ENCODE data around the gene EVC2.

Gene EVC2

DNA sequence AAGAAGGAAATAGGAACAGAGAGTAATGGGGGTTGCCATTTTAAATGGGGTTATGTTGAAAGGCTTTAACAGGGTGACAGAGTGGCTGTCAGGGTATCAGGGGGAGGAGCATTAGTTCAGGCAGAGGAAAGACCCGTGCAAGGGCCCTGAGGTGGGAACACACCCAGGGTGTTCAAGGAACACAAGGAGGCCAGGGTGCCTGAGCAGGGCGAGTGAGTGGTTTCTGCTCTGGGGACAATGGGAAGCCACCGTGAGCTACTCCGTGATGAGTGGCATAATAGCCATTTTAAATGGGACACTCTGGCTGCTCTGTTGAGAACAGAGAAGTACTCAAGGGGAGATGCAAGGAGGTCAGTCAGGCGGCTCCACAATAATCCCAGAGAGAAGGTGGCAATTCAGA lies 4.5 kb downstream of the EVC2 start:
- Mint-ChIP-seq H3K9me3 (peaks cover 0 to 12% of the 10 kb centered on the region in 2 donors), H3K27ac (no peak overlapping the region), H3K4me3 (no peak overlapping the region), H3K36me3 (ENCODE audit: insufficient read depth) (no peaks in the 10 kb centered on the region), H3K4me1 (ENCODE audit: low read depth in 2 of 2) (peaks cover 8 to 11% of the 10 kb centered on the region in 2 donors), H3K27me3 (peaks cover 13 to 35% of the 10 kb centered on the region in 2 donors)
- DNase-seq = no peak
- no peak for ATAC-seq (replicated peaks)

DNA sequence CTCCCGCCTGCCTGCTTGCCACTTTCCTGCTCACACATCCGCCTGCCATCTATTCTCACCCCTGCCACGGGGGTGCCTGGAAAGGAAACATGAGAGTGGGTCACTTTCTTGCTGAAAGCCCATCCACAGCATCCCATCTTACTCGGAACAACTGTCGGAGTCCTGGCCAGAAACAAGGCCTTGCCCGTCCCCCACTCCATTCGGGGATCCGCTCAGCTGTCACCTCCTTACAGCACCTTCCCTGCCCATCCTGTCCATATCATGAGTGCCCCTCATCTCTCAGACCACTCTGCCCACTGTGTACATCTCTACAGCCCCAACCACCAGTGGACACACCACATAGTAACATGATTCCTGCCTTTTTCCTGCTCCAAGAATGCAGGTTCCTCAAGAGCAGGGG lies 6.4 kb downstream of the EVC2 start:
- Mint-ChIP-seq H3K27ac (no peak overlapping the region), H3K4me1 (ENCODE audit: low read depth in 2 of 2) (peaks cover 2 to 4% of the 10 kb centered on the region in 2 donors), H3K36me3 (ENCODE audit: insufficient read depth) (no peaks in the 10 kb centered on the region), H3K4me3 (no peak overlapping the region), H3K27me3 (peaks cover 7 to 23% of the 10 kb centered on the region in 2 donors), H3K9me3 (peaks cover 0 to 12% of the 10 kb centered on the region in 2 donors)
- ATAC-seq (replicated peaks) (no peak), DNase-seq (no peak)

GRCh38 chr4:5700459-5700858 lies 7.9 kb downstream of the EVC2 start:
- peaks cover 0 to 12% of the 10 kb centered on the region in 2 donors for H3K9me3 Mint-ChIP-seq
- no peak overlapping the region for H3K4me3 Mint-ChIP-seq
- no peaks in the 10 kb centered on the region for H3K36me3 Mint-ChIP-seq (ENCODE audit: insufficient read depth)
- H3K27ac Mint-ChIP-seq = no peak overlapping the region
- ATAC-seq (replicated peaks) = no peak
- no peaks in the 10 kb centered on the region for H3K4me1 Mint-ChIP-seq (ENCODE audit: low read depth in 2 of 2)
- no peak for DNase-seq
- H3K27me3 Mint-ChIP-seq = peaks cover 0 to 16% of the 10 kb centered on the region in 2 donors

GRCh38 chr4:5696341-5696740 lies 12.0 kb downstream of the EVC2 start:
- Mint-ChIP-seq H3K36me3 (ENCODE audit: insufficient read depth) (no peaks in the 10 kb centered on the region), H3K4me1 (ENCODE audit: low read depth in 2 of 2) (no peaks in the 10 kb centered on the region), H3K27me3 (peaks cover 0 to 3% of the 10 kb centered on the region in 2 donors), H3K27ac (no peak overlapping the region), H3K4me3 (no peak overlapping the region), H3K9me3 (no peaks in the 10 kb centered on the region)
- no peak for DNase-seq
- no peak for ATAC-seq (replicated peaks)

GRCh38 chr4:5693871-5694270 lies 14.5 kb downstream of the EVC2 start:
- H3K36me3 Mint-ChIP-seq (ENCODE audit: insufficient read depth) = no peaks in the 10 kb centered on the region
- ATAC-seq (replicated peaks) (no peak), DNase-seq (no peak)
- no peak overlapping the region for H3K27ac Mint-ChIP-seq
- H3K9me3 Mint-ChIP-seq = no peaks in the 10 kb centered on the region
- no peaks in the 10 kb centered on the region for H3K4me1 Mint-ChIP-seq (ENCODE audit: low read depth in 2 of 2)
- no peaks in the 10 kb centered on the region for H3K27me3 Mint-ChIP-seq
- no peak overlapping the region for H3K4me3 Mint-ChIP-seq

DNA sequence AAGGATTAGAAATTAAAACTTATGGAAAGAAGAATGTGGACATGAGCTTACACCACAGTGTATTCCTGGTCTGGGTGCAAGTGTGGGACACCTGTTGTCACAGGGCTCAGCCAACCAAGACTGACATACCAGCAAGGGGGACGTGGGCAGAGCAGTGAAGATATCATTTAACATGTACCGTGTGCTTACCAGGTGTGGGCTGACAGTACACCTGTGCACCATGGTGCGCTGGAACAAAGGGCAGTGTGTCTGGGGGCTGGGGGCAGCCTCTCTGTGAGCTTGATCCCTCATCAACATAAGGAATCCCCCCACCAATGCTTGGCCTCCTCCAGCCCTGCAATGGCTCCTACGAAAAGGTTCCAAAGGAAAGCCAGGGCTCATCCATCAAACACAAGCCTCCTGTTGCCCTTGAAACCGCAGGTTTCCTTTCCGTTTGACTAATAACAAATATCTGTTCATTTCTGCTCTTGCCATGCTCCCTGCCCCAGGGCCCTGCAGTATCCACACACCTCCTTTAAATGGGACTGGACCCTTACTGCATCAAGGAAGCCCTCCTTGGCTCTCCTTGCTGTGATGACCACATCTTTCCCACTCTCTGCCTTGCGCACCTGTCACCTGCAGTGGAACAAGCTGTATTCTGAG lies 16.7 kb downstream of the EVC2 start:
- Mint-ChIP-seq H3K9me3 (no peaks in the 10 kb centered on the region), H3K4me1 (ENCODE audit: low read depth in 2 of 2) (no peaks in the 10 kb centered on the region), H3K27me3 (no peaks in the 10 kb centered on the region), H3K27ac (no peak overlapping the region), H3K36me3 (ENCODE audit: insufficient read depth) (peaks cover 3% of the 10 kb centered on the region), H3K4me3 (no peak overlapping the region)
- ATAC-seq (replicated peaks) = no peak
- no peak for DNase-seq

DNA sequence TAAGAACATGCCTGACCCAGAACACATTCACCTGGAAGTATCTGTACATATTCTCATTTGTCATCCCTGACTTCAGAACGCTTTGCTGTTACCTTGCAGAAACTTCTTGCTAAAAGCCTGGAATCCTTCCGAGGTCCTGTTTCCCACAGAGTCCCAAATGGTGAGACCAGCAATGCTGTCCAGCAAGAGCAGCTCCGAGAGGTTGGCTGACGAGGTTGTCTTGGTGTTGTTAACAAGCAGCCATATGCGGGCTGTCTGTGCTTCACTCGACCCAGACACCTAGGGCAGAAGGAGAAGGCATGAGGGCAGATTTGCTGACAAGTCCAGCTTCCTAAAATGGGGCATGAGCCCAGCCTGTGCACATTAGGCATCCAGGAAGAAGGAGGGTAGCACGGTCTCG lies 19.3 kb downstream of the EVC2 start:
- Mint-ChIP-seq H3K27ac (no peak overlapping the region), H3K36me3 (ENCODE audit: insufficient read depth) (peaks cover 7% of the 10 kb centered on the region), H3K9me3 (no peaks in the 10 kb centered on the region), H3K27me3 (no peaks in the 10 kb centered on the region), H3K4me1 (ENCODE audit: low read depth in 2 of 2) (no peaks in the 10 kb centered on the region), H3K4me3 (no peak overlapping the region)
- no peak for DNase-seq
- no peak for ATAC-seq (replicated peaks)

GRCh38 chr4:5686338-5686737 lies 22.0 kb downstream of the EVC2 start:
- DNase-seq (no peak), ATAC-seq (replicated peaks) (no peak)
- Mint-ChIP-seq H3K4me3 (no peak overlapping the region), H3K36me3 (ENCODE audit: insufficient read depth) (peaks cover 7% of the 10 kb centered on the region), H3K9me3 (no peaks in the 10 kb centered on the region), H3K4me1 (ENCODE audit: low read depth in 2 of 2) (no peaks in the 10 kb centered on the region), H3K27ac (no peak overlapping the region), H3K27me3 (no peaks in the 10 kb centered on the region)

DNA sequence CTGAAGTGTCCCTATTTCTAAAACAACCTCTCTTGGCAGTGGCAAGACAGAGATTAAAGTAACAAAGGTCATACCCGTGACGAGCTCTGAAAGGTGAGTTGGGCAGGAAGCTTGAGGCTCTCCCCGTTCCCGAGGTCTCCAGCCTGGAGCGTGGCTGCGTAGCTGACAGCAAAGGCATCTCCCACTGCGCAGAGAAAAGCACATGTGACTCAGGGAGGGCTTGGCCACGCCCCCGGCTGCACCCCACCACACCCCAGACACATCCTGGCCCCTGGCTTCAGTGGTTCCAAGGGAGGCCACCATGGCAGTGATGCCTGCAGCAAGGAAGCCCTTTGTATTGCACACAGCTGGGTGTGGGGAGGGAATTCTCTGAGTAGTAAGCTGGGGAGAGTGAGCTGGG lies 23.1 kb downstream of the EVC2 start:
- Mint-ChIP-seq H3K36me3 (ENCODE audit: insufficient read depth) (peaks cover 7% of the 10 kb centered on the region), H3K27me3 (no peaks in the 10 kb centered on the region), H3K4me1 (ENCODE audit: low read depth in 2 of 2) (no peaks in the 10 kb centered on the region), H3K9me3 (no peaks in the 10 kb centered on the region), H3K4me3 (no peak overlapping the region), H3K27ac (no peak overlapping the region)
- DNase-seq (no peak), ATAC-seq (replicated peaks) (no peak)

- no peak for ATAC-seq (replicated peaks)
- Mint-ChIP-seq H3K36me3 (ENCODE audit: insufficient read depth) (peaks cover 7% of the 10 kb centered on the region), H3K4me3 (no peak overlapping the region), H3K4me1 (ENCODE audit: low read depth in 2 of 2) (no peaks in the 10 kb centered on the region), H3K27me3 (no peaks in the 10 kb centered on the region), H3K27ac (no peak overlapping the region), H3K9me3 (no peaks in the 10 kb centered on the region)
- no peak for DNase-seq
Measured at GRCh38 chr4:5683566-5683965, 24.8 kb downstream of the EVC2 start.

GRCh38 chr4:5678977-5679376 lies 29.4 kb downstream of the EVC2 start:
- Mint-ChIP-seq H3K9me3 (no peaks in the 10 kb centered on the region), H3K27me3 (no peaks in the 10 kb centered on the region), H3K4me1 (ENCODE audit: low read depth in 2 of 2) (no peaks in the 10 kb centered on the region), H3K4me3 (no peak overlapping the region), H3K36me3 (ENCODE audit: insufficient read depth) (no peaks in the 10 kb centered on the region), H3K27ac (no peak overlapping the region)
- no peak for DNase-seq
- ATAC-seq (replicated peaks) = no peak

GRCh38 chr4:5676763-5677162 lies 31.6 kb downstream of the EVC2 start:
- H3K27ac Mint-ChIP-seq = no peak overlapping the region
- no peak overlapping the region for H3K4me3 Mint-ChIP-seq
- H3K4me1 Mint-ChIP-seq (ENCODE audit: low read depth in 2 of 2) = no peaks in the 10 kb centered on the region
- H3K36me3 Mint-ChIP-seq (ENCODE audit: insufficient read depth) = no peaks in the 10 kb centered on the region
- no peaks in the 10 kb centered on the region for H3K27me3 Mint-ChIP-seq
- no peak for ATAC-seq (replicated peaks)
- DNase-seq = no peak
- H3K9me3 Mint-ChIP-seq = no peaks in the 10 kb centered on the region

DNA sequence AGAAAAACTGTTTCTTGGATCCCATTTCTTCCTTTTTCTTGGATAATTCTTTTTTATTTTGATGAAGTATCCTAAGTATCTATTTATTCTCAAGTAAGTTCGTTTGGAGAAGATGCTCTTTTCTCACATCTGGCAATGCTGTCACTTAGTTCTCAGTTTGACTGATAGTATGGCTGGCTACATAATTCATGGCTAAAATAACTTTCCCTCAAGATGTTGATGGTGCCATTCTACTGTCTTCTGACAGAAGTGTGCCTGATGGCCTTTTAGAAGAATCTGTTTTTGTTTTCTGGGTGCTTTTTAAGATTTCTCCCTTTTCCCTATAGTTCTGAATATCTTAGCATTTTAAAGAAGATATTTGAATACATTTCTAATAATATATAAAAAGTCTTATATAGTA lies 41.6 kb downstream of the EVC2 start:
- no peaks in the 10 kb centered on the region for H3K27me3 Mint-ChIP-seq
- no peaks in the 10 kb centered on the region for H3K4me1 Mint-ChIP-seq (ENCODE audit: low read depth in 2 of 2)
- peaks cover 0 to 2% of the 10 kb centered on the region in 2 donors for H3K9me3 Mint-ChIP-seq

GRCh38 chr4:5664778-5665177 lies 43.6 kb downstream of the EVC2 start:
- ATAC-seq (replicated peaks) (no peak), DNase-seq (no peak)
- Mint-ChIP-seq H3K36me3 (ENCODE audit: insufficient read depth) (peaks cover 2% of the 10 kb centered on the region), H3K27ac (no peak overlapping the region), H3K4me3 (no peak overlapping the region), H3K4me1 (ENCODE audit: low read depth in 2 of 2) (no peaks in the 10 kb centered on the region), H3K9me3 (peaks cover 0 to 2% of the 10 kb centered on the region in 2 donors), H3K27me3 (no peaks in the 10 kb centered on the region)

More for the DNA sequence above, 41.6 kb downstream of the EVC2 start:
- Mint-ChIP-seq H3K27ac (no peak overlapping the region), H3K36me3 (ENCODE audit: insufficient read depth) (no peaks in the 10 kb centered on the region), H3K4me3 (no peak overlapping the region)
- ATAC-seq (replicated peaks) (no peak), DNase-seq (no peak)

- no peak for ATAC-seq (replicated peaks)
- Mint-ChIP-seq H3K9me3 (peaks cover 0 to 2% of the 10 kb centered on the region in 2 donors), H3K27me3 (no peaks in the 10 kb centered on the region), H3K4me3 (no peak overlapping the region), H3K36me3 (ENCODE audit: insufficient read depth) (peaks cover 2% of the 10 kb centered on the region), H3K27ac (no peak overlapping the region), H3K4me1 (ENCODE audit: low read depth in 2 of 2) (no peaks in the 10 kb centered on the region)
- DNase-seq = no peak
Measured at GRCh38 chr4:5662555-5662954, 45.8 kb downstream of the EVC2 start.
